ENCODE results near the gene ITIH4.

Gene ITIH4

DNA sequence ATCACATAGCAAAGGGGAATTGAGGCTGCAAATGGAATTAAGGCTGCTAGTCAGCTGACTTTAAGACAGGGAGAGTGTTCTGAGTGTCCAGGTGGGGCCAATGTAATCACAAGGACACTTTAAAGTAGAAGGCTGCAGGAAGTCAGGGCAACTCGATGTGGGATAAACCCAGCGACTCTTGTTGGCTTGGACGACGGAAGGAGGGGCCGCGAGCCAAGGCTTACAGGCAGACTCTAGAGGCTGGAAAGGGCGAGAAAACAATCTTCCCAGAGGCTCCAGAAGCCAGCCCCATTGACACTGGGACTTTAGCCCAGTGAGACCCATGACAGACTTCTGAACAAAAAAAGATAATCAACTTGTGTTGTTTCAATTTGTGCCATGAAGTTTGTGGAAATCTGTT, 17.3 kb upstream of the ITIH4 start:
- no peak for DNase-seq

DNA sequence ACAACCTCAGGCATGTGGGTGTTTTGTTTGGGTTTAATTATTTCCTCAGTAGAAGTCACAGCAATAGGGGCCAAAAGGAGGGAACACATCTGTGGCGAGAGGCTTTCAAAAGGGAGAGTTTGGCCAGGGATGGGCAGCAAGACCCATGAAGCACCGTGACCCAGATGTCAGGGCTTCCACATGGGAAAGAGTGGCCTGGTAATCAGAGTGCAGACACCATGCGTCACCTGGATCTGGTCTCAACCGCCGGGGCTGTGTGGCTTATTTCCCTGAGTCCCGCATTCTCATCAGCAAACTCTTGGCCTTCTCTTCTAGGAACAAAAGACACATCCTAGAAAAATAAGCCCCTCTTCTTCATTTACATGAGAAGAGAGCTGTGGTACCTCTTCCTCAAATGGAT, 16.8 kb upstream of the ITIH4 start:
- no peak for DNase-seq

DNA sequence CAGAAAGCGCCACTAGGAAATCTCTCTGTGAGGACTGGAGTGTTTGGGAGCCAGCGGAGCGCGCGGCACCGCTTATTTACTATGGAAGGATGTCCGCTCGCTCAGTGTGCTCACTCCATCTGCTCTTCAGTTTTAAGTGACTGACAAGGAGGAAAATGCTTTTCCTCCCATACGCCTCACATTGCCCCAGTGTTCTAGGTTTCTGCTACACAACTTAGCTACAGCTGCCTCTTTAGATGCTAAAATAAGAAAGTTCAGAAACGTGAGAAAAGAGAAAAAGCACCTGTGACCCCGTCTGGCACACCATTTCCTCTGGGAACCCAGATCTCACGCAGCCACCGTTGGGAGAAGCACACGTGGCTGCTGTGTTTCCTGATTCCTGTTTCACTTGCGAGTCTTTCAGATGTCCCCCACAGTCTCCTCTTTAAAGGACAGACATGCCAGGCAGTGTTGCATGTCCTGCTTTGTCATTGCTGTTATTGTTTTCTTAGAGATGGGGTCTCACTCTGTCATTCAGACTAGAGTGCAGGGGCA, 16.0 kb upstream of the ITIH4 start:
- no peak for DNase-seq

DNA sequence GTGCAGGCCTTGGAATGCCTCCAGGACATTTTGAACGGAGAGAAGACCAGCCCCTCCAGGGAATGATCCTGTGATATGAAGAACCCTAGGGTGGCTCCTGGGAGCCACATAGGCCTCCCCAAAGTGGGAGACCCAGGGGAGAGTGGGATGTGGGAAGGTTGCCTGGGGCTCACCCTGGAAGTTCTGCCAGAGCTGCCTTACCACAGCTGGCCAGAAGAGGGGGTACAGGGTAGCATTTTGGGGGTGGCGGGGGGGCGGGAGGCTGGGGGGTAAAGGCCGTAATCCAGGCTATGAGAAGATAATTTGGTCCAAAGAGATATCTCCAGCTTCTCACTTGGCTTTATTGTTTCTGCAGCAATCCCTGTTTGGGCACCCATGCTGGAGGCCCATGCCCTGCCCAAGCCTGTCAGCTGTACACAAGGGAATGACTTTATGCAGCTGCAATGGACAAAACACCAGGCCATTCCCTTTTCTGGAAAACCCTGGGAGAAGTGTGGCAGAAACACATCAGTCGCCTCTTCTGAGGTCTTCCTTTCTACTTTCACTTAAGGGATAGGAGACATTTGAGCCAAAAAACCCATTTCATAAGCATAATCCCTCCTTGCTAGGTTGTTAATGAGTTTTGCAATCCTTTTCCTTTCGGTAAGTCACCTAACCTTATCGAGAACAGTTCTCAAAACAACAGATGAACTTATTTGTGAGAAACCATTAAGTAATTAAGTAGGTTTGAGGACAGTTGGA, 15.4 kb upstream of the ITIH4 start:
- peak; percentile 31 for DNase-seq

DNA sequence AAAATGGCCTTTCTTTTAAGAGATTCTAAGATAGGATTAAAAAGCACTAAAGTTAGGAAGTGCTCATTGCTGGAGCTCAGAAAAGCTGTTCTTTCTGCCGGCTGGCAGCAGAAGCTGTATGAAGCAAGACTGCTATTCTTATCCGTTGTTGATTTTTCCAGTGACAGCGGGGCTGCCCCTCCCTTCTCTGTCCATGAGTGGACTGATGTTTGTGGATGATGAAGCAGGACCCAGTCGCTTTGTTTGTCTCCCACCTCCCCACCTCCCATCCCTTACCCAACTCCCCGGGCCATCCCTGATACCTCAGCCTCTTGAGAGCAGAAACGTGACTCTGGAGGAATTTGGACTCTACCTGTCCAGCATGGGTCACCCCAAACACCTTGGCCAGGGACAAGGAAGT, 14.7 kb upstream of the ITIH4 start:
- DNase-seq = no peak

DNA sequence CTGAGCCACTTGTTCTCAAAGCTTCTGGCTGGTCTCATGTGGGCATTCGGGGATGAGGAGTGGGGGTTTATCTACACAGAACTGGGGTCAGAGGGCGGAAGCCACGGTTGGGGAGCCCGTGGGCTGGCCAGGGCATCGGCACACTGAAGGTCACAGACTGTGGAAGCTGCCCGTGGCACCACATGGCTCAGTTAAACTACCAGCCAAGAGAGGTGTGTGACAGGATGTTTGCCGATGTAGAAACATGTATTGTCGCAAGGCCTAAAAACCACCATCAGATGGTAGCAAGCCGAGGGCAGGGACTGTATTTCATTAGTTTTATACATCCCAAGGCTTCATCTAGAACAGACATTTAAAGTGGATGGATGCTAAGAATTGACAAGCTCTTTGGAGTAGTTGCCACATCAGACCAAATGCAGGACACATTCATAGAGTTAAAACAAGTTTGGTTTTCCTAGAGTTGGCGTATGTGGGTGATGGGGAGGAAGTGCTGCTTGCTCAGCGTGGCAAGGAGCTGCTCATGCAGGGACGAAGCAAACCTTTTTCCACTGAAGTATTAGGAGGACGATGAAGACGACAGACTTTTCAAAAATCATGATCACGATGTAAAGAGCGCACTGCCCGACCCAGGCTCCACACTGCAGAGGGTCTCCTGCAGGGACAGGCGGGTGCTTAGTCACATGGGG, 14.0 kb upstream of the ITIH4 start:
- no peak for DNase-seq

DNA sequence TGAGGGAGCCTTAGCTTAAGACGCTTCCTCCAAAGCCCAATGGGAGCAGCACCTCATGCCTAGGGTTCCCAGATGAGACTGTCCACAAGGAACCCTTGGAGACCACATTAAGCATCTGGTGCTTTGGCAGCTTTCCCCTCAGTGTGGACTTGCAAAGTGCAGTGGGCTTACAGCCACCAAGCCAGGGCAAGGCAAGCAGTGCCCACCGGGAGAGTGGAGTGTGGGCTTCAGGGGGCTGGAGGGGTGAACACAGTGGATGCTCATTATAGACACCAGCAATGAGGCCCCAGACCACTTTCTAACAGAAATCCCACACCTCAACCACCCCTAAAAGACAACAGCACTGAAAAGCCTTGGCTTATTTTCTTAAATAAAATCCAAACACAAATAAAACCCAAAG, 13.4 kb upstream of the ITIH4 start:
- no peak for DNase-seq

DNA sequence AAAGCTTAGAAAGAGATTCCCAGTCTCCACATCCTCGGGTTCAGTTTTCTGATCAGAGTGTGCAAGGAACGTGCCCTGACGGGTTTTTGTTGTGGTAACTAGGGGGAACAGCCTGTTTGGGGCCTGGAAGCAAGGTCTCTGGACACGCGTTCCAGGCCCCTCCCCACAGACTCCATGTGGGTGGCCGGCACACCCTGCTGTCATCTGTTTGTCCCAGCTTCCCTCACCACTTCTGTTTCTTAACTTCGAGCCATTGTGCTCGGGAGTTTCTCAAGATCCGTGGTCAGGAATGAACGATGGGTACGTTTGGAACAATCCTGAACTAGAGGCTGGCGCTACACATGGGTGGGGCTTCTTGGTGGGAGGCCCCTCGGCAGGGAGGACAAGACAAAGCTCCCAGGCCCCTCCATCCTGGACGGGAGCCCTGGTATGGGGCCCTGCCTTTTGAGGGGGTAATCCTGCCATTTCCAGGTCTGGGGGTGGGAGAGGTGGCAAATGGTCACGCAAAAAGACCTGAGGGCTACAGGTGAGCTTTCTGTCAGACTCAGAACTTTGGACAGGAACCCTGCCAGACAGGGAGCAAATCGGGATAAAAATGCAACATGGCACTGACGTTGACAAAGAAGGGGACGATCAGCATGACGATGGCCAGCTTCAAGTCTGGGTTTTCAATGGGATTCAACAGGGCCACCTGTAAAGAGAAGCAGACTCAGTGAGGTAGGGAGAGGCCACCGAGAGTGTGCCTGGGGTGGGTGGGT, 12.8 kb upstream of the ITIH4 start:
- DNase-seq = no peak

DNA sequence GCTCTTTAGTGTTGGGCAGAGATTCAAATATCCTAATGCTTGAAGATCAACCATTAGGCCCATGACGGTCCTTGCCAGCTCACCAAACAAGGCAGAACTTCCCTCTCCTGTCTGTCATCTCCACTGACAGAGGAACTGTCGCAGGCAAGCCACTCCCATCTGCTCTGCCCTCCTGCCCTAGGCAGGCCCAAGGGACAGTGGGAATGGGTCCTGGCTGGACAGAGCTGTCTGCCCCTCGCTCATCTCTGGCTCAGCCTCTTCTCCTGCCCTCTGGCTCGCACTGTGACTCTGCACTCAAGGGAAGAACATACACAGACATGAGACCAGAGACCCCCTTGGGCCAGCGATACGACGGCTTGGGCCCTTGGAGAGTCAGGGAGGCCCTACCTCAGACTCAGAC, 12.0 kb upstream of the ITIH4 start:
- no peak for DNase-seq

DNA sequence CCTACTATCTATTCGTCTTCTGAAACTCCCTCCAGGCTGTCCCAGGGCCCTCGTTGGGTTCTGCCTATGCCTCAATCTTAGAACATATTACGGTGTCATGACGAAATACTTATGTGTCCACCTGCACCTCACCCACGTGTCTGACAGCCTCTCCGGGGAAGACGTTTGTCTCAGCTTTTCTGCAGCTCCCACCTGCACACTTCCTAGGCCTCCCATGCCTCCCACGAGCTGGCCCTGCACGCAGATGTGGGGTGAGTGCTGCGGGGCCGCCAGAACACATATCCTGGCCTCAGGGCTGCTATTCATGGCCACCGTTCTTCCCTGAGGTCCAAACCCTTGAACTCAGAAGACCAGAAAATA, 11.5 kb upstream of the ITIH4 start:
- no peak for DNase-seq

DNA sequence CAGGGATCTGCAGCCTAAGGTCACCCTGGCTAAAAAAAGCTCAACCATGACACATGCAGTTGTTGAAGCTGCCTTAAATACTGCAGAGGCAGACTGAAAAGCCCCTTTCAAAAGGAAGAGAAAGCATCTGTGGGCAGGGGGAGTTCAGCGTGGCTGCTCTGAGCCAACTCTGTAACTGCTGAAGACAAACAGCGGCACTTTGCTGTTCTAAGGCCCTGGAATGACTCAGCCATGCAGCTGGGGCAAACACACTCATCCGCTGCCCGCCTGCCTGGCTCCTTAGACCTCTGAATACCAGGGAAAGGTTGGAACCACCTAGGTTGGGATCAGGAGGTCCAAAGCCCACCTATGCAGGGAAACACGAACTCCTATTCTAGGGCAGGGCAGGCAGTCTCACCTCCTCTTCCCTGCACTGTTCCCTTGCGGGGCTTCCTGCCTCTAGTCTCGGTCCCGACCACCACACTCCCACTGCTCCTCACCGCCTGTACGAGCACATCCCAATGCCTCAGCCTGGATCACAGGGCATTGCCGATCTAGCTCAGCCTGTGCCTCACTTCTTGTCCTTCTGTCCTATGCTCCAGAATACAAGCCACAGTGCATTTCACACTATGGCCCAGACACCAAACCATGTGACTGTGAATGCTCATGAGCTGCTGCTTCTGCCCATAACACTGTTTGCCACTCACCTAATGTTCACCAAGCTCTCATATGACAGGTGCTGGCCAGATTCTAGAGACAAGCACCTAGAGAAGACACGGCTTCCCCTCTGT, 10.9 kb upstream of the ITIH4 start:
- DNase-seq = no peak

DNA sequence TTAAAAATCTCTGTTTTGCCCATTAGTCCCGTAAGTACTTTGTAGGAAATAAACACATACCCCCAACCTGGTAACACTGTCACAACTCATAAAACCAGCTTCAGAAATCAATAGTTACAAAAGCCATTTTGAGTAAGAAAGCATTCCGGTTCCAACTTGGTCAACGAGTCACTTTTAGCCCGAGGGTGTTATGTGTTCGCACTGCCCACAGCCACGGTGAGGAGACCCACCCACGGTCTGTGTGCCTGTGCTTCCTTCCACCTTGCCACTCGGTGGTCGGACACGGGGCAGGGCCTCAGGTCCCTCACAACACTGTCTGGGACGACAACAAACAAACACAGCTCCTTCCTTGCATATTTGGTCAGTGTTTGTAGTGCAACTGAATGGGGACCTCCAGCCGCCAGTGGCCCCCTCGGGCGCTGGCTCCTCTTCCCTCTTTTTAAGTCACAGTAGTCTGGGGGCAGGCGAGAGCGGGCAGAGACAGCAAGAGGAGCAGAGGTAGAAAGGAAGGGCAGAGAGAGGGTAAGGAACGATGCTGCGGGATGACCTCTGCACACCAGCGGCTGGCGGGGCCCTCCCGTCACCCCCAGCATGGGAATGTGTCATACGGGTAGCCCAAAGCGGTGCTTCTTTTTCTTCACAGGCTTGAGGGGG, 9.5 kb upstream of the ITIH4 start:
- no peak for DNase-seq

DNA sequence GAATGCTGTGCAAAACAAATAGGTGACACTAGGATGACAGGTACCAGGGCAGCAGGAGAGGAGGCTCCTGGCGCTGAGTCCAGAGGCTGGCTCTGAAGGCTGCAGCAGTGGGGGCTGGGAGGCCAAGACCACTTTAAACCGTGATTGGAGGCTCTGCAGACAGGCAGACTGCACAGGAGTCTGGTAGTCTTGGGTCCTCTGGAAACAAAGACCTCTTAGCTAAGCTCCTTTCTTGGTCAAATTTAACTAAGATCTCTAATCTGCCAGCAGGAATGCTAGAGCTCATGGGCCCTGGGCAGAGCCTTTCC, 8.8 kb upstream of the ITIH4 start:
- no peak for DNase-seq

DNA sequence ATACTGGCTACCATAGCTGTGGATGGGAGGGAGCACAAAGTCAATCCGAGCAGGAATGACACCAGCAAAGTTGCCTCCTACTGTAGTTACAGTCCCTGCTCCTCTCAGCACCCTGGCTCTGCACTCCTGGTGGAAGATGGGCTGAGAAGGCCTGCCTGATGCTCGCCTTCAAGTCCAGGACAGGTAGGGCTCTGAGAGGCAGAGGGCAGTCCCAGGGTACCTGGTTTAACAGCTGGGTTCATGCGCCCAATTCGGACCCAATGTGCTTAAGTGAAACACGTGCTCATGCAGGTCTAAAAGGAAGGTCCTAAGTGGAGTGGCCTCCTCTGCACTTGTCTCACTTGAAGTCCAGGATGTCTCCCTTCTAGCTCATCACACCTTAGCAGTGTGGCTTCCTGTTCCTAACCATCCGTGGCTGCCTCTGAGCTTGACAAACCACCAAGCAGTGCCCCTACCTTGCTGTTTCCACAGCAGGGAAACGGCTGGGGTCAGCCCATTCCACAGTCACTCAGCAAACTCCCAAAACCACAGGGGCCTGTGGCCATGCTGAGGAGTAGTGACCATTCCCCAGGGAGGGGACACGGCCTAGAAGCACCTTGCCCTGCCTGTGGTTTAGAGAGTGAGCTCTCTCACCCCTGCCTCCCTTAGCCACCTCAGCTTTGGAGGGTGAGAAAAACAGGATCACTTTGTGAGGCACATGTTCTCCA, 8.2 kb upstream of the ITIH4 start:
- no peak for DNase-seq

DNA sequence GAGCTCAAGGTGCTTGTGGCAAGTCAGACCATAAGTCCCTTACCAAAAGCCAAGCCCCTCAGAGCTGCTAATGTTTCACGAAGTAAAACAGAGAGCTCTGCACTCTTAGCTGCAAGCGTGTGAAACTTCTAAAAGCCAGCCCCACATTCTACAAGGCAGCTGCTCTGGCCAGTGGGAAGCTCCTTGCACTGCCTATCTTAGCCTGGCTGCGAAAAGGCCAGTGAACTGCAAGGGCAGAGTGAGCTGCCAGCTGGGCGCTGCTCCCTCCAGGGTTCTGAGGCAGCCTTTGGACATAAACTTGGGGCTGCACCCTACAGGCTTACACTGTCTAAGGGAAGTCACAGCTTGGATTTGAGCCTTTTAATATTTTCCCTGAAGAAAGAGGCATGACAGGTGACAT, 6.5 kb upstream of the ITIH4 start:
- no peak for DNase-seq

DNA sequence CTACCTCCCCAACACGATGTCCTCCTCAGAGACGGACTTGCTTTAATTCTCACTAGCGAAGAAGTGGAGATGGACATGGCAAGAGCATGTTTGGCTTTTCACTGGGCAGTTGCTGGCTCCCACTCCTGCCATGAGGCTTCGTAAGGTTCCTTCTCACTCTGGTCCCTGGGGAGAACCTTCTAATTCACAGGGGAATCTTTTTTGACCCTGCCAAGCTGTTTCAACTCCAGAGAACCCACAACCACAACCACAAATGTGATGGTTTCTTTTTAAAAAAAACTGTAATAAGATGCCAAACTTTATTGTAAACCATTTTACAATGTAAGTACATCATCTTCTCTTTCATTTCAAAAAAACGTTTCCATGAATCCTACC, 6.0 kb upstream of the ITIH4 start:
- DNase-seq = no peak

DNA sequence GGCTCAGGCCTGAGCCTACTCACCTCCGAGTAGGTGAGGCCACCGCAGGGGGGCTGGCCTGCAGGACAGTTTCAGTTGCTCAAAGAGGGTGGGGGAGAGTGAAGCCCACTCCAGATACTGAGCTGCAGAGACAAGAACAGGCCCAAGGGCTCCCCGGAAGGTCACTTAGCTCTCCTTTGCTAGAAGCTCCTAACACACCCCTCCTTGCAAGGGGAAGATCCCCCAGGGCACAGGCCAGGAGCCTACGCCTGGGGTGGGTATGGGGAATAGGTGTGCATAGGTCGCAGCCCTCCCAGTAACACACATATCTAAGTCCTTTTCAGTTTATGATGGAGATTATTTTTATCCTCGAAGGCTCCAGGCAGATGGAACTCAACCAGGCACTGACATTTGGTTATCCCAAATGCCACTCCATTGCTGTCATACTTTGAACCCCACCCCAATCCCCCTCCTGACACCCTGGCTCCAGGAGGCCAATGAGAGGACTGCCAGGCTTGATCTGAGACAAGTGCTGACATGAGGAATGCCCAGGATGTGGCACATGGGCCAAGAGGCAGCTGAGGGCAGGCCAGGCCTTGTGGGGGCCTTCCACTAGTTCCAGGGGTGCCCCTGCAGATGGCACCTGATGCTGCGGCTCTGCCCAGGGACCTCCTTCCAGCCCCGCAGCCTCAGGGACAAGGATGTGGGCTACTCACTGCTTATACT, 5.4 kb upstream of the ITIH4 start:
- DNase-seq = no peak

DNA sequence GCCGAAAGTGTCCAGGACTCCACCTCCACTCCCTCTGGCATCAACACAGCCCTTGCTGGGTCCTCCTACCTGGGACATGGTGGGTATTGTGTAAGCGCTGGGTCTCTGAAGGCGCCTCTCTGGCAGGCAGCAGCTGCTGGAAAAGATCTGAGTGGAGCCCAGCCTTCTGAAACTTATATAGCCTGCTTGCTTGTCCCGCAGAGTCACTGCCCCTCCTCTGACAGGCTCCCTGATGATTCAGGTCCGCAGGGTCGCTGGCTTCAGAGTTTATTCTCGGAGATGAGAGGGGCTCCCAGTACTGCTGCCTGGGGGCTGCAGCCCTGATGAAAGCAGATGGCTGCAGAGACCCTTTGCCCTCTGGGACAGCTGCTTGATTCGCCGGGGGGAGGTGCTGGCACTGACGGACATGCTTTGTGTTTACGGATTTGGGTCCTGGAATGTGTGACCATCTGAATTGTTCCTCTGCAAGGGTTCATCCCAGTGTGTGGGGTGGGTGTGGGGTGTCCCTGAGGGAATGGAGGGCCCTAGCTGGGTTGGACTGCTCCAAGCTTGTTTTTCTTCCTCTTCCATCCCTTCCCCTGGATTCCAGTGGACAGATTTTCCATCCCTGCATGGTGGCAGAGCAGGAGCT, 4.5 kb upstream of the ITIH4 start, which contains the start of gene MUSTN1:
MUSTN1 (minus strand) TSS at position 149 of the 631 bp plus-strand sequence; CDS start at position 78, 71 bp downstream.
- no peak for DNase-seq

DNA sequence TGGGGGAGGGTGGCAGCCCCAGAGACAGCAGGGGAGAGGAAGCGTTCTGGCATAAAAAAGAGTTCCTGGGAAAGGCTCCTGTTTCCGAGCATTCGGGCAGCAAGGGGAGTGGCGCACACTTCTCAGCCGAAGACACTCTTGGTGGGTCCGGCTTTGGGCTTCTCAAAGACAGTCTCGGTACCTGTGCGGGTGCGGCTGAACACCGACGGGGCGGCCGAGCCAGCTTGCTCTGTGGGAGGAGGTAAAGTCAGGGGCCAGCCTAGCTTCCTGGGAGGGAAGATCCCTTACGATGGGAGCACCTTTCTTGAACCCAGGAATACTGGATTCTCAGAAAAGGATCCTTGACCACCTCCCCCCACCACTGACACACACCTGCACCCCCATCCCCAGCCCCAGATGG, 2.7 kb upstream of the ITIH4 start:
- no peak for DNase-seq

DNA sequence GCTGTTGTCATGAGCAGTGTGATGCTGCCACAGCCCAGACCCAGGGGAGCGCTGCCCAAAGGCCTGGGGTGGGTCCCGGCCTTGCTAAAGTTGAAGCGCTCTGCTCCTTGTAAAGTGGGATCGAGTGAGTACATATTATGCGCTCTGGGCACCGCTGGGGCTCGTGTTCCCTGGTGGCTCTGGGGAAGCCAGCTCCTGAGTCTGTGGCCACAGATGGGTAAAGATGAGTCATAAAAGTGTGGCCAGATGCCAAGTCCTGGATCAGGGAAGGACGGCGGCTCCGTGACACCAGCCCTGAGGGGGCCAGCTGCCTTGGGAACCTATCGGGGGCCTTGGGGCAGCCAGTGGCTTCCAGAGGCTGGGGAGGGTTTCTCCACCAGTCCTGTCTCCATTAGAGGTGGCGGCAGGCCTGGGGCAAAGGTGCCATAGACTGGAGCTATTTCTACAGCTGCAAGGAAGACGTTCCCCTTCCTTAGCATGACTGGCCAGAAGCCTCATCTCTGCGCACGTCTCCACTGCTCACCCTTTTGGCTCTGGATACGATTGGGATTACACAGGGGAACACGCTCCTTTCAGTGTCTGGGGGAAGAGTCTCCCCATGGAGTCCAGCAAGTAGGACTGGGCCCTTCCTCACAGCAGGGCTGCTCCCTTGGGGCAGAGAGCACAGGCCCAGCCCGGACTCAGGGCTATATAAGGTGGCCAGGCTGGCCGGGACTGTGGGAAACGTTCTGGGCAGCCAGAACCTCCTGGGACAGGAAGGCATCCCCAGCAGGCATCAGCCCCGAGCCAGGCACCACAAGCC, 1.2 kb upstream of the ITIH4 start:
- no peak for DNase-seq

Data from activated naive CD4-positive, alpha-beta T cell treated with anti-CD3 and anti-CD28 coated beads, Interleukin-2, amount 50 U/mL, for 16 hours (primary cell).